Endothelial cell of umbilical vein (primary cell): ENCODE data around the gene ANKRD60. TPM values are rescaled to one million over a fixed set of nuclear protein-coding genes. Genes with fewer than 3 reads are reported as not detected.

Experiments used
- BruUV-seq: library from RNA; stranded (reverse); fragments of 400-500 nt; replicated peaks from 2 replicates; lab custom pipeline; 2021; lab: Mats Ljungman, UMichigan
- CTCF ChIA-PET: fragments of 300-600, 350-600 bp; sonication (Branson Sonifier 250); formaldehyde crosslinking; loops from one replicate; lab custom pipeline; 2021; ENCODE audit warnings: antibody characterized with exemption, inconsistent platforms; lab: Charles Lee
- POLR2A ChIA-PET: fragments of 300-600, 350-600 bp; sonication (Branson Sonifier 250); formaldehyde crosslinking; loops from one replicate; lab custom pipeline; 2021; ENCODE audit warnings: antibody characterized with exemption, inconsistent platforms; lab: Charles Lee
- DNase-seq: peaks from one replicate; pipeline ENCODE4 v3.0.0-alpha.2; 2011; ENCODE audit warnings: low read depth, low spot score
- FAIRE-seq: peaks from 2 replicates; lab custom pipeline; 2011; peaks lifted over from hg19 to GRCh38; lab: Jason Lieb, UNC
- H2AFZ ChIP-seq: 2 replicates; pipeline ENCODE4 v1.6.0; 2012; ENCODE audit warnings: low read depth, low read length, control low read depth, inconsistent platforms
- H3K27ac ChIP-seq: 2 replicates; pipeline ENCODE4 v1.5.1; 2011; ENCODE audit warnings: low read depth, mild to moderate bottlenecking, control low read depth, low read length, moderate library complexity; ENCODE audit not compliant: insufficient read depth
- H3K27me3 ChIP-seq, 2 experiments: 2 replicates each; pipeline versions ENCODE4 v1.6.0 to v1.6.1; 2011; ENCODE audit warnings: low read length in 2 of 2, mixed read lengths in 1 of 2; ENCODE audit not compliant: control insufficient read depth in 2 of 2, insufficient read depth in 2 of 2
- H3K36me3 ChIP-seq, 2 experiments: 2 replicates in 1 of 2; 3 replicates in 1 of 2; pipeline ENCODE4 v1.5.1; 2011; ENCODE audit warnings: low read length in 2 of 2, mild to moderate bottlenecking in 1 of 2, moderate library complexity in 1 of 2; ENCODE audit not compliant: control insufficient read depth in 2 of 2, insufficient read depth in 2 of 2; ENCODE audit errors: extremely low read depth in 1 of 2
- H3K4me1 ChIP-seq: 3 replicates; pipeline ENCODE4 v1.5.1; 2011; ENCODE audit warnings: mild to moderate bottlenecking, low read length; ENCODE audit not compliant: control insufficient read depth, insufficient read depth; ENCODE audit errors: extremely low read depth
- H3K4me2 ChIP-seq: 2 replicates; pipeline ENCODE4 v1.6.1; 2011; ENCODE audit warnings: low read length, control low read depth, mixed read lengths; ENCODE audit not compliant: insufficient read depth
- H3K4me3 ChIP-seq, 3 experiments: fragments of 200-600 bp in 1 of 3; sonication (generic), shearing (Covaris generic) in 1 of 3; replicated peaks in 1 of 3; 2 replicates each; pipeline ENCODE4 v1.5.1; 2011 to 2016; ENCODE audit warnings: control low read depth in 3 of 3, low read length in 3 of 3, mild to moderate bottlenecking in 2 of 3, inconsistent platforms in 1 of 3, low read depth in 1 of 3, moderate library complexity in 1 of 3; ENCODE audit not compliant: insufficient read depth in 1 of 3
- H3K79me2 ChIP-seq: 2 replicates; pipeline ENCODE4 v1.6.0; 2012; ENCODE audit warnings: low read length, inconsistent platforms; ENCODE audit not compliant: control insufficient read depth, insufficient read depth
- H3K9ac ChIP-seq: replicated peaks from 2 replicates; pipeline ENCODE3; 2011; ENCODE audit warnings: low read length, control low read depth; ENCODE audit not compliant: insufficient read depth; ENCODE audit errors: extremely low read depth
- H3K9me1 ChIP-seq: replicated peaks from 3 replicates; pipeline ENCODE4 v1.6.0; 2011; ENCODE audit warnings: mild to moderate bottlenecking, low read length; ENCODE audit not compliant: control insufficient read depth, insufficient read depth; ENCODE audit errors: extremely low read depth
- H3K9me3 ChIP-seq: replicated peaks from 2 replicates; pipeline ENCODE4 v1.5.1; 2012; ENCODE audit warnings: low read length, inconsistent platforms; ENCODE audit not compliant: control insufficient read depth, insufficient read depth
- H4K20me1 ChIP-seq: replicated peaks from 2 replicates; pipeline ENCODE3; 2011; ENCODE audit warnings: mild to moderate bottlenecking, low read length; ENCODE audit not compliant: control insufficient read depth, insufficient read depth; ENCODE audit errors: extremely low read depth
- EZH2 ChIP-seq: IDR thresholded peaks from 2 replicates; pipeline ENCODE4 v1.6.1; 2012; ENCODE audit warnings: borderline replicate concordance, low read depth, mild to moderate bottlenecking, moderate library complexity, low read length, inconsistent platforms; ENCODE audit not compliant: severe bottlenecking
- FOS ChIP-seq: IDR thresholded peaks from 2 replicates; pipeline ENCODE4 v1.6.1; 2011; ENCODE audit warnings: mild to moderate bottlenecking, low read length, moderate library complexity, borderline replicate concordance; ENCODE audit not compliant: insufficient read depth
- GATA2 ChIP-seq: IDR thresholded peaks from 2 replicates; pipeline ENCODE4 v1.7.0; 2011; ENCODE audit warnings: low read depth, mild to moderate bottlenecking, moderate library complexity, mixed read lengths, low read length; ENCODE audit not compliant: insufficient read length, insufficient read depth
- JUN ChIP-seq: IDR thresholded peaks from 2 replicates; pipeline ENCODE4 v1.6.1; 2011; ENCODE audit warnings: borderline replicate concordance, low read depth; ENCODE audit not compliant: insufficient read length, insufficient read depth
- MYC ChIP-seq: IDR thresholded peaks from one replicate; pipeline ENCODE4 v1.6.1; 2011; ENCODE audit warnings: mild to moderate bottlenecking, low read depth, low read length
- POLR2A ChIP-seq: IDR thresholded peaks from 2 replicates; pipeline ENCODE4 v1.6.1; 2012; ENCODE audit warnings: low read depth, mild to moderate bottlenecking, control low read depth, low read length
- POLR2AphosphoS5 ChIP-seq: IDR thresholded peaks from 2 replicates; pipeline ENCODE4 v1.6.1; 2012; ENCODE audit warnings: low read depth, mild to moderate bottlenecking, control low read depth, low read length, moderate library complexity; ENCODE audit not compliant: insufficient read depth
- dilution Hi-C: fragments of 300-500 bp; cut with MboI; formaldehyde crosslinking; loops from one replicate; pipeline ENCODE4 v1.15.0; 2019; ENCODE audit warnings: low sequenced_read_pairs; ENCODE audit not compliant: extremely low pct_ligation_motif_present
- intact Hi-C: fragments of 100-400 bp; cut with micrococcal nuclease; formaldehyde crosslinking; loops from one replicate; pipeline ENCODE4 v1.10.0; 2022
- polyA plus RNA-seq, 4 experiments: library from polyadenylated mRNA; depleted of rRNA in 3 of 4; stranded (reverse) in 3 of 4; unstranded in 1 of 4; fragments of >200 nt; gene quantifications; 2 replicates each; pipeline versions ENCODE4 v1.2.1 to v1.2.3, GENCODE V29; 2011 to 2012; ENCODE audit warnings: missing spikeins in 1 of 4
- total RNA-seq: library from RNA; stranded (reverse); gene quantifications from 2 replicates; pipeline ENCODE4 v1.2.3, GENCODE V29; 2021
- TF ChIP-seq, protein P1 (sequence below): IDR thresholded peaks from 2 replicates; pipeline ENCODE4 v1.6.1; 2011; ENCODE audit not compliant: insufficient read depth, insufficient read length
- TF ChIP-seq, protein P2 (sequence below), 2 donors: IDR thresholded peaks; 1 replicate in 1 of 2; 2 replicates in 1 of 2; pipeline ENCODE4 v1.5.1; 2011; ENCODE audit warnings: low read length in 2 of 2, mild to moderate bottlenecking in 2 of 2, moderate library complexity in 2 of 2, control low read depth in 1 of 2, inconsistent platforms in 1 of 2, low read depth in 1 of 2; ENCODE audit not compliant: insufficient read depth in 1 of 2; ENCODE audit errors: extremely low read depth in 1 of 2

Gene ANKRD60
- total and polyA plus RNA-seq, 2 donors (not counting 3 experiments of a cell fraction or from before 2014, with no cell fraction given), result not detected

DNA sequence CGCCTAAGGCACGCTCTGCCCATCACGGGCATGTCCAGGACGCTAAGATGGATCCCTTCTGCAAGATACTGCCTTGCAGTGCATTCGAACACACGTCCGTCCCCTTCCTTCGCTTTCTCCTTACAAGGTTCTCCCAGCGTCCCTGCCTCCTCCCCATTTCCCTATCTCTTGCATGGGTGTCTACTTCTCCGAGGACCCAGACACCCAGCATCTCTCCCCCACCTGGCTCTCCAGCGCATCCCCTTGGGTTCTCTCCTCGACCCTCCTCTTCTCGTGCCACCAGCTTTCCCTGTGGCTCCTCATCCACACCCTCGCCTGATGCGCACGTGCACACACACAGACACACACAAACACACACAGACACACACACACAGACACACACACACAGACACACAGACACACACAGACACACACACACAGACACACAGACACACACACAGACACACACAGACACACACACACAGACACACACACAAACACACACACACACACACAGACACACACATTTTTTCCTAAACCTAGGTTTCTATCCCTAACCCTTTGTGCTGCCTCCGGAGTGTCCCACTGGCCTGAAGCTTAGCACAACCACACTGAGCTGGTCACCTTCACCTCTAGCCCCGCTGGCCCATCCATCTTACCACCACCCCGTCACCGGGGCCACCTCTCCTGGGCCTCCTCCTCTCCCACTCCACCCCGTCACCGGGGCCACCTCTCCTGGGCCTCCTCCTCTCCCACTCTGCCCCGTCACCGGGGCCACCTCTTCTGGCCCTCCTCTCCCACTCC lies 31.9 kb downstream of the ANKRD60 start:
- Histone ChIP-seq H3K4me3 (no peak overlapping the region), H3K9me3 (no peaks in the 10 kb centered on the region), H3K9ac (no peak overlapping the region), H3K27me3 (no peaks in the 10 kb centered on the region), H3K36me3 (no peaks in the 10 kb centered on the region), H2AFZ (no peak overlapping the region), H3K79me2 (no peaks in the 10 kb centered on the region), H3K9me1 (no peaks in the 10 kb centered on the region), H3K4me2 (no peak overlapping the region), H3K4me1 (no peaks in the 10 kb centered on the region), H4K20me1 (no peaks in the 10 kb centered on the region), H3K27ac (no peak overlapping the region)
- FAIRE-seq (no peak), DNase-seq (no peak)
- no peak for TF ChIP-seq GATA2
- TF ChIP-seq POLR2A, result no peak
- TF ChIP-seq POLR2AphosphoS5, result no peak
- TF ChIP-seq MYC, result no peak
- no peak for TF ChIP-seq EZH2
- TF ChIP-seq, protein P1, sequence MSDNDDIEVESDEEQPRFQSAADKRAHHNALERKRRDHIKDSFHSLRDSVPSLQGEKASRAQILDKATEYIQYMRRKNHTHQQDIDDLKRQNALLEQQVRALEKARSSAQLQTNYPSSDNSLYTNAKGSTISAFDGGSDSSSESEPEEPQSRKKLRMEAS, result no peak
- TF ChIP-seq, protein P2, sequence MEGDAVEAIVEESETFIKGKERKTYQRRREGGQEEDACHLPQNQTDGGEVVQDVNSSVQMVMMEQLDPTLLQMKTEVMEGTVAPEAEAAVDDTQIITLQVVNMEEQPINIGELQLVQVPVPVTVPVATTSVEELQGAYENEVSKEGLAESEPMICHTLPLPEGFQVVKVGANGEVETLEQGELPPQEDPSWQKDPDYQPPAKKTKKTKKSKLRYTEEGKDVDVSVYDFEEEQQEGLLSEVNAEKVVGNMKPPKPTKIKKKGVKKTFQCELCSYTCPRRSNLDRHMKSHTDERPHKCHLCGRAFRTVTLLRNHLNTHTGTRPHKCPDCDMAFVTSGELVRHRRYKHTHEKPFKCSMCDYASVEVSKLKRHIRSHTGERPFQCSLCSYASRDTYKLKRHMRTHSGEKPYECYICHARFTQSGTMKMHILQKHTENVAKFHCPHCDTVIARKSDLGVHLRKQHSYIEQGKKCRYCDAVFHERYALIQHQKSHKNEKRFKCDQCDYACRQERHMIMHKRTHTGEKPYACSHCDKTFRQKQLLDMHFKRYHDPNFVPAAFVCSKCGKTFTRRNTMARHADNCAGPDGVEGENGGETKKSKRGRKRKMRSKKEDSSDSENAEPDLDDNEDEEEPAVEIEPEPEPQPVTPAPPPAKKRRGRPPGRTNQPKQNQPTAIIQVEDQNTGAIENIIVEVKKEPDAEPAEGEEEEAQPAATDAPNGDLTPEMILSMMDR (IDR thresholded peaks at IDR 0.05; ENCODE audit: extremely low read depth in 1 of 2, insufficient read depth in 1 of 2, low read depth in 1 of 2, low read length in 2 of 2), result no peak
- TF ChIP-seq FOS, result no peak
- no peak for TF ChIP-seq JUN
- no TSS peak for BruUV-seq
- ChIA-PET POLR2A (no interaction called here), CTCF (no interaction called here)
- intact Hi-C loops, result no loop called here
- dilution Hi-C loops, result no loop called here
